ENCODE results near the gene SLC16A3. TPM values are rescaled to one million over a fixed set of nuclear protein-coding genes. Genes with fewer than 3 reads are reported as not detected.
"Not testable (repeated sequence)": the region's sequence is repeated elsewhere in the genome, so short reads cannot be mapped to it uniquely, and the experiment has no call there.

The SLC16A3 gene
- total RNA-seq, 2 donors from 2014 or later, result 5.0 to 69.2 TPM

DNA sequence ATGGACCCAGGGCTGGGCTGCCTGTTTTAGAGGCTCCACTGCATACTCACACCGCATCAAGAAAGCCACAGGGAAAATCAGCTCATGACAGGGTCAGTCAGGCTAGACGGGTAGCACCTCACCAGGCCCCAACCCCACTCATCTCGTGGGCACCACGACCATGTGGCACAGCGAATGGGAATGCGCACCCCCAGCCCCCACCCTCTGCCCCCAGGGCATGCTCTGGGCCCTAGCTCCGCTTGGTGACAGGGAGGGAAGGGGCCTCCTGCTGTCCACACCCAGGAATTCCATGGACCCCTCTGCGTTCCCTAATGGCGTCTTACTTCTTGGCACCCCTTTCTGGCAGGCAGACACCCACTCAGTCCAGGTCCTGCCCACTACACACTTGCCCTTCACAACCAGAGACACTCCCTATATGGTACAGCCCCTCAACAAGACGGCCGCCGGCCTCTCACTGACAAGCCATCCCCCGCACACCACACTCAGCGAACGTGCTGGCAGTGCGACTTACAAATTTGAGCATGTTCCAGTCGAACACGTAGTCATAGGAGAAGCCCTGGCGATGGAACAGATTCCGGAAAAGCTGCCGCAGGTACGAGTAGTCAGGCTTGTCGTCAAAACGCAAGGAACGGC, 22.1 kb downstream of the SLC16A3 start:
- intact Hi-C loops (cut with DNase I), result no loop called here
- peaks cover 10% of the 10 kb centered on the region for H3K4me1 ChIP-seq (replicated peaks)
- no peak for TF ChIP-seq POLR2AphosphoS5 (IDR thresholded peaks at IDR 0.05)
- no peak overlapping the region for H3K4me3 ChIP-seq
- 89% methylated on average over 25 of the region's 25 CpGs for whole genome bisulfite sequencing
- H3K36me3 ChIP-seq, result peaks cover 53 to 69% of the 10 kb centered on the region in 2 donors
- H3K27ac ChIP-seq, result no peak overlapping the region
- no peaks in the 10 kb centered on the region for H3K9me3 ChIP-seq
- no peak for DNase-seq (ENCODE audit: low spot score)
- no peaks in the 10 kb centered on the region for H3K27me3 ChIP-seq (replicated peaks; ENCODE audit: insufficient read depth)

DNA sequence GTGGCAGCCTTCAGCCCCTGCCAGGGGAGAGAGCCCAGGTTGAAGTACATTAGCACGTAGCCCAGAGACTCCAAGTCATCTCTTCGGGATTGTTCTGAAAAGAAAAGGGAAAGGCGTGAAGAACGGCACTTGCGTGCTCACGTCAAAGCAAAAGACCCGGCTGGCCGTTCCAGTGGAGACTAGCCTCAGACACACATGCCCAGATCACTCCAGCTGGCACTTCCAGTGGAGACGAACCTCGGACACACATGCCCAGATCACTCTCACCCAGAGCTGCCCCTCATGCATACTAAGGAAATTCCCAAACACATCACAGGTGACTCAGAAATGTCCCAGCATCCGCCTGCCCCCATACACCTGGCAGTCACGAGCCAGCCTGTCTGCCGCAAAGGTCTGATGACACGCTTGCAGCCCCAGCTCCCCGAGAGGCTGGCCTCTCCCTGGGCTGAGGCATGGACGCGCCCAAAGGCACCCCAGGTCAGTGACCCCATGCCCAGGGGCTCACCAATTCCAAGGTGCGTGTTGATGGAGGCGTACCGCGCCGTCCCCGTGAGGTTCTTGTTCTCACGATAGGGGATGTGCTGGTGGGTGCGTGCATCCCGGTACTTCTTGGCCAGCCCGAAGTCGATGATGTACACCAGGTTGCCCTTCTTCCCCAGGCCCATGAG, 23.8 kb downstream of the SLC16A3 start:
- H3K27me3 ChIP-seq (replicated peaks; ENCODE audit: insufficient read depth), result no peaks in the 10 kb centered on the region
- DNase-seq (ENCODE audit: low spot score), result no peak
- WGBS, result 94% methylated on average over 24 of the region's 28 CpGs
- H3K4me3 ChIP-seq, result no peak overlapping the region
- no peaks in the 10 kb centered on the region for H3K9me3 ChIP-seq
- peaks cover 2% of the 10 kb centered on the region for H3K4me1 ChIP-seq (replicated peaks)
- peaks cover 53 to 64% of the 10 kb centered on the region in 2 donors for H3K36me3 ChIP-seq
- TF ChIP-seq CTCF (IDR thresholded peaks at IDR 0.05), result no peak
- TF ChIP-seq POLR2A (IDR thresholded peaks at IDR 0.05), result no peak
- no peak for TF ChIP-seq POLR2AphosphoS5 (IDR thresholded peaks at IDR 0.05)
- intact Hi-C loops (cut with DNase I), result no loop called here
- H3K27ac ChIP-seq, result no peak overlapping the region

- DNase-seq (ENCODE audit: low spot score), result no peak
- no peak overlapping the region for H3K27ac ChIP-seq
- no peak for TF ChIP-seq POLR2A (IDR thresholded peaks at IDR 0.05)
- no peak for TF ChIP-seq POLR2AphosphoS5 (IDR thresholded peaks at IDR 0.05)
- no peak for TF ChIP-seq CTCF (IDR thresholded peaks at IDR 0.05)
- peaks cover 51 to 59% of the 10 kb centered on the region in 2 donors for H3K36me3 ChIP-seq
- H3K4me3 ChIP-seq, result no peak overlapping the region
- no peaks in the 10 kb centered on the region for H3K9me3 ChIP-seq
- no peaks in the 10 kb centered on the region for H3K27me3 ChIP-seq (replicated peaks; ENCODE audit: insufficient read depth)
- H3K4me1 ChIP-seq (replicated peaks), result peaks cover 2% of the 10 kb centered on the region
- intact Hi-C loops (cut with DNase I), result no loop called here
- WGBS, result 96% methylated on average over 12 of the region's 12 CpGs
These were observed 24.3 kb downstream of the SLC16A3 start for GRCh38 chr17:82253179-82253544.

DNA sequence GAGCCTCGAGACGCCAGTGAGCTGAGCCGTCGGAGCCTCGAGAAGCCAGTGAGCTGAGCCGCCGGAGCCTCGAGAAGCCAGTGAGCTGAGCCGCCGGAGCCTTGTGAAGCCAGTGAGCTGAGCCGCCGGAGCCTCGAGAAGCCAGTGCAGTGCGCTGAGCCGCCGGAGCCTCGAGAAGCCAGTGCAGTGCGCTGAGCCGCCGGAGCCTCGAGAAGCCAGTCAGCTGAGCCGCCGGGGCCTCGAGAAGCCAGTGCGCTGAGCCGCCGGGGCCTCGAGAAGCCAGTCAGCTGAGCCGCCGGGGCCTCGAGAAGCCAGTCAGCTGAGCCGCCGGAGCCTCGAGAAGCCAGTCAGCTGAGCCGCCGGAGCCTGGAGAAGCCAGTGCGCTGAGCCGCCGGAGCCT, 25.3 kb downstream of the SLC16A3 start:
- WGBS, result 96% methylated on average over 36 of the region's 39 CpGs
- H3K27ac ChIP-seq; DNase-seq (ENCODE audit: low spot score); H3K9me3 ChIP-seq; H3K4me1 ChIP-seq (replicated peaks); H3K4me3 ChIP-seq; H3K27me3 ChIP-seq (replicated peaks; ENCODE audit: insufficient read depth); intact Hi-C loops (cut with DNase I): not testable (repeated sequence)
- peaks cover 42 to 49% of the 10 kb centered on the region in 2 donors for H3K36me3 ChIP-seq

DNA sequence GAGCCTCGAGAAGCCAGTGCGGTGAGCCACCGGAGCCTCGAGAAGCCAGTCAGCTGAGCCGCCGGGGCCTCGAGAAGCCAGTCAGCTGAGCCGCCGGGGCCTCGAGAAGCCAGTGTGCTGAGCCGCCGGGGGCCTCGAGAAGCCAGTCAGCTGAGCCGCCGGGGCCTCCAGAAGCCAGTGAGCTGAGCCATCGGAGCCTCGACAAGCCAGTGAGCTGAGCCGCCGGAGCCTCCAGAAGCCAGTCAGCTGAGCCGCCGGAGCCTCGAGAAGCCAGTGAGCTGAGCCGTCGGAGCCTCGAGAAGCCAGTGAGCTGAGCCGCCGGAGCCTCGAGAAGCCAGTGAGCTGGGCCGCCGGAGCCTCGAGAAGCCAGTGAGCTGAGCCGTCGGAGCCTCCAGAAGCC, 25.9 kb downstream of the SLC16A3 start:
- intact Hi-C loops (cut with DNase I); DNase-seq (ENCODE audit: low spot score); H3K4me3 ChIP-seq; H3K9me3 ChIP-seq; H3K27me3 ChIP-seq (replicated peaks; ENCODE audit: insufficient read depth); H3K27ac ChIP-seq; H3K4me1 ChIP-seq (replicated peaks): not testable (repeated sequence)
- peaks cover 36 to 48% of the 10 kb centered on the region in 2 donors for H3K36me3 ChIP-seq
- 96% methylated on average over 28 of the region's 33 CpGs for WGBS

DNA sequence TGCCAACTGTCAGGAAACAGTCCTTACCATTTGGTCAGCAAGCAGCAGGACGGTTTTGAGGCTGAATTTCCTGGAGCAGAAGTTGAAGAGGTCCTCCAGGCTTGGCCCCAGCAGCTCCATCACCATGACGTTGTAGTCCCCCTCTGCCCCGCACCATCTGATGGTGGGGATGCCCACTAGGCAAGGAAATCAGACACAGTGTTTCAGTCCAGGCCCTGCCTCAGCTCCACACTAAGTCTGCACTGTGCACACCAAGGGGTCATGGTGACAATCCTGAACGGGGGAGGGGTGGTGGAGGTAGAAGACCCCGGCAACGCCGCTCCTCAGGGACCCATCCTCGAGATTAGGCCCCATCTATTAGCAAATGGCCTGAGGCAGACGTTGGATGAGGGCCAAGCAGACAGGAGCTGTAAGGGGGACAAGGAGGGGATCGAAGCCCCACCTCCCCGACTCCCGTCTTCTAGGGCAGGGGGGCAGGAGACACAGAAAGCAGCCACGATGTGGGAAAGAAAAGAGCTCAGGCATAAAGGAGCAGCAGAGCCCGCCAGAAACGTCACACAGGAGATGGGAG, 26.6 kb downstream of the SLC16A3 start:
- Histone ChIP-seq H3K9me3 (no peaks in the 10 kb centered on the region), H3K4me1 (replicated peaks) (peaks cover 3% of the 10 kb centered on the region), H3K27ac (no peak overlapping the region), H3K4me3 (no peak overlapping the region), H3K27me3 (replicated peaks; ENCODE audit: insufficient read depth) (no peaks in the 10 kb centered on the region), H3K36me3 (peaks cover 28 to 42% of the 10 kb centered on the region in 2 donors)
- DNase-seq (ENCODE audit: low spot score), result no peak
- intact Hi-C loops (cut with DNase I), result no loop called here
- 76% methylated on average over 15 of the region's 15 CpGs for WGBS
- TF ChIP-seq CTCF (IDR thresholded peaks at IDR 0.05) (no peak), POLR2A (IDR thresholded peaks at IDR 0.05) (no peak), POLR2AphosphoS5 (IDR thresholded peaks at IDR 0.05) (no peak)

Measured in prostate gland (tissue), 2 donors.